Activated naive CD4-positive, alpha-beta T cell treated with anti-CD3 and anti-CD28 coated beads, Interleukin-2, amount 10 ng/mL, durations not matched to agents 7 days and 5 days (primary cell): ENCODE measurements around the gene CHSY3.

ENCODE experiments used
- CTCF ChIA-PET: fragments of 350-600 bp; sonication (Branson Sonifier 250); formaldehyde crosslinking; loops from one replicate; lab custom pipeline; 2021; ENCODE audit warnings: antibody characterized with exemption; lab: Charles Lee
- DNase-seq: peaks from one replicate; pipeline ENCODE4 v3.0.0-alpha.2; 2020
- H3K27ac Mint-ChIP-seq: one replicate; pipeline ENCODE4 v1.8.0; 2021; ENCODE audit warnings: mild to moderate bottlenecking, moderate library complexity, mixed read lengths
- H3K27me3 Mint-ChIP-seq: one replicate; pipeline ENCODE4 v1.8.0; 2021; ENCODE audit warnings: mild to moderate bottlenecking, mixed read lengths
- H3K36me3 Mint-ChIP-seq: one replicate; pipeline ENCODE4 v1.8.0; 2021; ENCODE audit warnings: mixed read lengths
- H3K4me1 Mint-ChIP-seq: one replicate; pipeline ENCODE4 v1.8.0; 2021; ENCODE audit warnings: mixed read lengths
- H3K4me3 Mint-ChIP-seq: one replicate; pipeline ENCODE4 v1.8.0; 2021; ENCODE audit warnings: mild to moderate bottlenecking, moderate library complexity, mixed read lengths
- H3K9me3 Mint-ChIP-seq: one replicate; pipeline ENCODE4 v1.8.0; 2021; ENCODE audit warnings: mixed read lengths

The CHSY3 gene

GRCh38 chr5:130066644-130067043 lies 162.4 kb downstream of the CHSY3 start:
- DNase-seq = no peak
- Mint-ChIP-seq H3K4me1 (no peaks in the 10 kb centered on the region), H3K27me3 (no peaks in the 10 kb centered on the region), H3K27ac (no peak overlapping the region), H3K36me3 (no peaks in the 10 kb centered on the region), H3K4me3 (no peak overlapping the region), H3K9me3 (no peaks in the 10 kb centered on the region)
- CTCF ChIA-PET = no interaction called here

GRCh38 chr5:130067364-130067763 lies 163.1 kb downstream of the CHSY3 start:
- H3K36me3 Mint-ChIP-seq = no peaks in the 10 kb centered on the region
- CTCF ChIA-PET = no interaction called here
- no peaks in the 10 kb centered on the region for H3K4me1 Mint-ChIP-seq
- DNase-seq = no peak
- no peak overlapping the region for H3K27ac Mint-ChIP-seq
- no peak overlapping the region for H3K4me3 Mint-ChIP-seq
- no peaks in the 10 kb centered on the region for H3K27me3 Mint-ChIP-seq
- no peaks in the 10 kb centered on the region for H3K9me3 Mint-ChIP-seq

GRCh38 chr5:130068101-130068500 lies 163.8 kb downstream of the CHSY3 start:
- H3K27me3 Mint-ChIP-seq = no peaks in the 10 kb centered on the region
- no peaks in the 10 kb centered on the region for H3K36me3 Mint-ChIP-seq
- no peak overlapping the region for H3K4me3 Mint-ChIP-seq
- no peaks in the 10 kb centered on the region for H3K9me3 Mint-ChIP-seq
- CTCF ChIA-PET = no interaction called here
- DNase-seq = no peak
- H3K27ac Mint-ChIP-seq = no peak overlapping the region
- no peaks in the 10 kb centered on the region for H3K4me1 Mint-ChIP-seq

GRCh38 chr5:130068988-130069387 lies 164.7 kb downstream of the CHSY3 start:
- Mint-ChIP-seq H3K9me3 (no peaks in the 10 kb centered on the region), H3K4me3 (no peak overlapping the region), H3K27me3 (no peaks in the 10 kb centered on the region), H3K4me1 (no peaks in the 10 kb centered on the region), H3K36me3 (no peaks in the 10 kb centered on the region), H3K27ac (no peak overlapping the region)
- DNase-seq = no peak
- CTCF ChIA-PET = no interaction called here

GRCh38 chr5:130074820-130075219 lies 170.6 kb downstream of the CHSY3 start:
- H3K4me3 Mint-ChIP-seq = no peak overlapping the region

GRCh38 chr5:130077007-130077406 lies 172.7 kb downstream of the CHSY3 start:
- no peak overlapping the region for H3K27ac Mint-ChIP-seq

More at GRCh38 chr5:130074820-130075219, 170.6 kb downstream of the CHSY3 start:
- no peaks in the 10 kb centered on the region for H3K36me3 Mint-ChIP-seq
- no peak for DNase-seq
- H3K4me1 Mint-ChIP-seq = no peaks in the 10 kb centered on the region
- no peaks in the 10 kb centered on the region for H3K9me3 Mint-ChIP-seq
- no peaks in the 10 kb centered on the region for H3K27me3 Mint-ChIP-seq
- H3K27ac Mint-ChIP-seq = no peak overlapping the region
- CTCF ChIA-PET = no interaction called here

GRCh38 chr5:130078661-130079060 lies 174.4 kb downstream of the CHSY3 start:
- Mint-ChIP-seq H3K9me3 (no peaks in the 10 kb centered on the region), H3K4me3 (no peak overlapping the region), H3K27ac (no peak overlapping the region), H3K36me3 (no peaks in the 10 kb centered on the region), H3K27me3 (no peaks in the 10 kb centered on the region), H3K4me1 (no peaks in the 10 kb centered on the region)
- no peak for DNase-seq
- CTCF ChIA-PET = no interaction called here

More at GRCh38 chr5:130077007-130077406, 172.7 kb downstream of the CHSY3 start:
- Mint-ChIP-seq H3K27me3 (no peaks in the 10 kb centered on the region), H3K36me3 (no peaks in the 10 kb centered on the region), H3K9me3 (no peaks in the 10 kb centered on the region), H3K4me3 (no peak overlapping the region), H3K4me1 (no peaks in the 10 kb centered on the region)
- CTCF ChIA-PET = no interaction called here
- DNase-seq = no peak

GRCh38 chr5:130090569-130091270 lies 186.5 kb downstream of the CHSY3 start:
- no peaks in the 10 kb centered on the region for H3K4me1 Mint-ChIP-seq
- CTCF ChIA-PET = no interaction called here
- H3K27ac Mint-ChIP-seq = no peak overlapping the region
- H3K27me3 Mint-ChIP-seq = no peaks in the 10 kb centered on the region
- no peak for DNase-seq
- H3K9me3 Mint-ChIP-seq = peaks cover 3% of the 10 kb centered on the region
- no peaks in the 10 kb centered on the region for H3K36me3 Mint-ChIP-seq
- no peak overlapping the region for H3K4me3 Mint-ChIP-seq

- CTCF ChIA-PET = no interaction called here
- no peaks in the 10 kb centered on the region for H3K4me1 Mint-ChIP-seq
- H3K36me3 Mint-ChIP-seq = no peaks in the 10 kb centered on the region
Observed at GRCh38 chr5:130092991-130093390, 188.7 kb downstream of the CHSY3 start.

GRCh38 chr5:130096483-130096882 lies 192.2 kb downstream of the CHSY3 start:
- DNase-seq = no peak
- Mint-ChIP-seq H3K9me3 (no peaks in the 10 kb centered on the region), H3K4me1 (no peaks in the 10 kb centered on the region), H3K27ac (no peak overlapping the region), H3K4me3 (no peak overlapping the region), H3K36me3 (no peaks in the 10 kb centered on the region), H3K27me3 (no peaks in the 10 kb centered on the region)
- CTCF ChIA-PET = no interaction called here

More at GRCh38 chr5:130092991-130093390, 188.7 kb downstream of the CHSY3 start:
- DNase-seq = no peak
- Mint-ChIP-seq H3K27ac (no peak overlapping the region), H3K27me3 (no peaks in the 10 kb centered on the region), H3K9me3 (peaks cover 3% of the 10 kb centered on the region), H3K4me3 (no peak overlapping the region)

GRCh38 chr5:130099008-130099407 lies 194.7 kb downstream of the CHSY3 start:
- Mint-ChIP-seq H3K27ac (no peak overlapping the region), H3K27me3 (no peaks in the 10 kb centered on the region), H3K9me3 (no peaks in the 10 kb centered on the region), H3K36me3 (no peaks in the 10 kb centered on the region), H3K4me3 (no peak overlapping the region), H3K4me1 (no peaks in the 10 kb centered on the region)
- CTCF ChIA-PET = interaction anchor here (1.1 kb wide), 1 partner anchor 326 kb away, joined by 3 read pairs; no protein-coding TSS in a partner anchor
- no peak for DNase-seq

- H3K9me3 Mint-ChIP-seq = no peaks in the 10 kb centered on the region
- H3K27me3 Mint-ChIP-seq = no peaks in the 10 kb centered on the region
- DNase-seq = no peak
- no peaks in the 10 kb centered on the region for H3K36me3 Mint-ChIP-seq
- no peaks in the 10 kb centered on the region for H3K4me1 Mint-ChIP-seq
- H3K27ac Mint-ChIP-seq = no peak overlapping the region
- CTCF ChIA-PET = no interaction called here
- H3K4me3 Mint-ChIP-seq = no peak overlapping the region
Observed at GRCh38 chr5:130102375-130102774, 198.1 kb downstream of the CHSY3 start.

- H3K4me1 Mint-ChIP-seq = no peaks in the 10 kb centered on the region
- CTCF ChIA-PET = no interaction called here
- H3K4me3 Mint-ChIP-seq = no peak overlapping the region
- no peak for DNase-seq
- H3K27ac Mint-ChIP-seq = no peak overlapping the region
- no peaks in the 10 kb centered on the region for H3K9me3 Mint-ChIP-seq
- H3K36me3 Mint-ChIP-seq = no peaks in the 10 kb centered on the region
- no peaks in the 10 kb centered on the region for H3K27me3 Mint-ChIP-seq
Observed at GRCh38 chr5:130102960-130103359, 198.7 kb downstream of the CHSY3 start.

- H3K27ac Mint-ChIP-seq = no peak overlapping the region
- peaks cover 4% of the 10 kb centered on the region for H3K27me3 Mint-ChIP-seq
- no peak overlapping the region for H3K4me3 Mint-ChIP-seq
- DNase-seq = no peak
- H3K36me3 Mint-ChIP-seq = no peaks in the 10 kb centered on the region
- H3K9me3 Mint-ChIP-seq = no peaks in the 10 kb centered on the region
- CTCF ChIA-PET = no interaction called here
- H3K4me1 Mint-ChIP-seq = no peaks in the 10 kb centered on the region
Observed at GRCh38 chr5:130104895-130105688, 200.8 kb downstream of the CHSY3 start.

GRCh38 chr5:130106480-130106879 lies 202.2 kb downstream of the CHSY3 start:
- Mint-ChIP-seq H3K9me3 (no peaks in the 10 kb centered on the region), H3K4me1 (no peaks in the 10 kb centered on the region), H3K27me3 (peaks cover 4% of the 10 kb centered on the region), H3K4me3 (no peak overlapping the region), H3K27ac (no peak overlapping the region), H3K36me3 (no peaks in the 10 kb centered on the region)
- CTCF ChIA-PET = interaction anchor here (0.7 kb wide), 1 partner anchor 500 kb away, joined by 3 read pairs; no protein-coding TSS in a partner anchor
- DNase-seq = no peak
